GM21529 (cell line): ENCODE data around the gene FAF1.

ENCODE experiments used
- ATAC-seq: cut with Tn5 transposase; IDR thresholded peaks from one replicate; pipeline ENCODE4 v1.9.1; 2021; ENCODE audit not compliant: unreplicated experiment

FAF1 gene

GRCh38 chr1:50452700-50453099, 507.4 kb downstream of the FAF1 start:
- ATAC-seq, result no peak

GRCh38 chr1:50450861-50451653, 509.0 kb downstream of the FAF1 start:
- ATAC-seq, result no peak

GRCh38 chr1:50447961-50448360, 512.1 kb downstream of the FAF1 start:
- ATAC-seq, result no peak

GRCh38 chr1:50441183-50441582, 518.9 kb downstream of the FAF1 start:
- no peak for ATAC-seq

GRCh38 chr1:50438945-50439344, 521.1 kb downstream of the FAF1 start:
- no peak for ATAC-seq

GRCh38 chr1:50436489-50436888, 523.6 kb downstream of the FAF1 start:
- no peak for ATAC-seq

- ATAC-seq, result no peak
Observed at GRCh38 chr1:50430010-50430405, 530.1 kb downstream of the FAF1 start.

GRCh38 chr1:50427818-50428779, 532.0 kb downstream of the FAF1 start:
- no peak for ATAC-seq

- ATAC-seq, result no peak
Observed at GRCh38 chr1:50427086-50427817, 532.8 kb downstream of the FAF1 start.

- no peak for ATAC-seq
Observed at GRCh38 chr1:50426702-50427085, 533.4 kb downstream of the FAF1 start.

- ATAC-seq, result no peak
Observed at GRCh38 chr1:50426108-50426700, 533.9 kb downstream of the FAF1 start.

GRCh38 chr1:50425376-50426107, 534.5 kb downstream of the FAF1 start:
- no peak for ATAC-seq

- ATAC-seq, result no peak
Observed at GRCh38 chr1:50424884-50425375, 535.1 kb downstream of the FAF1 start.

- no peak for ATAC-seq
Observed at GRCh38 chr1:50424045-50424883, 535.8 kb downstream of the FAF1 start.

GRCh38 chr1:50423670-50424000, 536.4 kb downstream of the FAF1 start:
- no peak for ATAC-seq

GRCh38 chr1:50422946-50423669, 537.0 kb downstream of the FAF1 start, which contains the start of gene DMRTA2:
TSS of gene DMRTA2 (minus strand) at chr1:50423443. CDS start at chr1:50421536, 1,907 bp downstream.
- ATAC-seq, result no peak

GRCh38 chr1:50422675-50422945, 537.5 kb downstream of the FAF1 start:
- ATAC-seq, result no peak

GRCh38 chr1:50421768-50422674, 538.0 kb downstream of the FAF1 start:
- ATAC-seq, result no peak
